Rectal smooth muscle tissue (tissue), 1 donor: ENCODE results near the gene GPR35.
"Not testable (repeated sequence)": the region's sequence is repeated elsewhere in the genome, so short reads cannot be mapped to it uniquely, and the experiment has no call there.

ENCODE experiments used
- H3K27ac ChIP-seq: one replicate; pipeline ENCODE4 v1.7.0; 2013; ENCODE audit warnings: low read depth, low read length, inconsistent platforms
- H3K27me3 ChIP-seq: one replicate; pipeline ENCODE4 v1.7.0; 2013; ENCODE audit warnings: low read length; ENCODE audit not compliant: control insufficient read depth, insufficient read depth
- H3K36me3 ChIP-seq: one replicate; pipeline ENCODE4 v1.7.0; 2013; ENCODE audit warnings: low read length; ENCODE audit not compliant: control insufficient read depth, insufficient read depth
- H3K4me1 ChIP-seq: one replicate; pipeline ENCODE4 v1.7.0; 2013; ENCODE audit warnings: low read length; ENCODE audit not compliant: control insufficient read depth, insufficient read depth
- H3K4me3 ChIP-seq: one replicate; pipeline ENCODE4 v1.7.0; 2013; ENCODE audit warnings: low read length
- H3K9ac ChIP-seq: one replicate; pipeline ENCODE4 v1.7.0; 2013; ENCODE audit warnings: low read length

Gene GPR35

DNA sequence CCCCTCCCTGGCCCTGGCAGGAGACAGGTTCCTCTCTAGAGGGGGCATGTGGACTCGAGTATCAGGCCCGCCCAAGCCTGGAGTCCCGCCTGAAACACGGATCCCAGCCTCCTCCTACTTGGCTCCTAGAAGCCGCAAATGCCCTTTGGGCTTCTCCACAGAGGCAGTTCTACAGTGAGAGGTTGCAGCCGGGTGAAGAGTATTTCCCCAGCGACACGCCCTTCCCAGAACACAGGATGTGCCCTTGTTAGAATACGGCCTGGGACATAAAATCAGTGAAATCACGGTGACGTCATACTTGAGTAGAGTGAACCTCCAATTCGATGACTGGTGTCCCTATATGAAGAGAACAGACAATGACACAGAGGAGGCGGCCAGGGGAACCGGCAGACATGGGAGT, 52.8 kb downstream of the GPR35 start:
- not testable (repeated sequence) for H3K36me3 ChIP-seq, H3K27ac ChIP-seq, H3K4me1 ChIP-seq, H3K4me3 ChIP-seq, H3K9ac ChIP-seq, H3K27me3 ChIP-seq

- H3K27me3 ChIP-seq, H3K36me3 ChIP-seq, H3K4me1 ChIP-seq, H3K27ac ChIP-seq, H3K9ac ChIP-seq, H3K4me3 ChIP-seq: not testable (repeated sequence)
Observed at GRCh38 chr2:240678909-240679308, 53.6 kb downstream of the GPR35 start.

GRCh38 chr2:240680185-240680584, 54.9 kb downstream of the GPR35 start:
- H3K36me3 ChIP-seq, H3K9ac ChIP-seq, H3K4me3 ChIP-seq, H3K4me1 ChIP-seq, H3K27me3 ChIP-seq, H3K27ac ChIP-seq: not testable (repeated sequence)
